Endothelial cell of umbilical vein (primary cell): ENCODE results near the gene DHRS1. TPM values are rescaled to one million over a fixed set of nuclear protein-coding genes. Genes with fewer than 3 reads are reported as not detected.

Experiments
- BruUV-seq: library from RNA; stranded (reverse); fragments of 400-500 nt; replicated peaks from 2 replicates; lab custom pipeline; 2021; lab: Mats Ljungman, UMichigan
- CTCF ChIA-PET: fragments of 300-600, 350-600 bp; sonication (Branson Sonifier 250); formaldehyde crosslinking; loops from one replicate; lab custom pipeline; 2021; ENCODE audit warnings: antibody characterized with exemption, inconsistent platforms; lab: Charles Lee
- POLR2A ChIA-PET: fragments of 300-600, 350-600 bp; sonication (Branson Sonifier 250); formaldehyde crosslinking; loops from one replicate; lab custom pipeline; 2021; ENCODE audit warnings: antibody characterized with exemption, inconsistent platforms; lab: Charles Lee
- DNase-seq: peaks from one replicate; pipeline ENCODE4 v3.0.0-alpha.2; 2011; ENCODE audit warnings: low read depth, low spot score
- FAIRE-seq: peaks from 2 replicates; lab custom pipeline; 2011; peaks lifted over from hg19 to GRCh38; lab: Jason Lieb, UNC
- H2AFZ ChIP-seq: 2 replicates; pipeline ENCODE4 v1.6.0; 2012; ENCODE audit warnings: low read depth, low read length, control low read depth, inconsistent platforms
- H3K27ac ChIP-seq: 2 replicates; pipeline ENCODE4 v1.5.1; 2011; ENCODE audit warnings: low read depth, mild to moderate bottlenecking, control low read depth, low read length, moderate library complexity; ENCODE audit not compliant: insufficient read depth
- H3K27me3 ChIP-seq, 2 experiments: 2 replicates each; pipeline versions ENCODE4 v1.6.0 to v1.6.1; 2011; ENCODE audit warnings: low read length in 2 of 2, mixed read lengths in 1 of 2; ENCODE audit not compliant: control insufficient read depth in 2 of 2, insufficient read depth in 2 of 2
- H3K36me3 ChIP-seq, 2 experiments: 2 replicates in 1 of 2; 3 replicates in 1 of 2; pipeline ENCODE4 v1.5.1; 2011; ENCODE audit warnings: low read length in 2 of 2, mild to moderate bottlenecking in 1 of 2, moderate library complexity in 1 of 2; ENCODE audit not compliant: control insufficient read depth in 2 of 2, insufficient read depth in 2 of 2; ENCODE audit errors: extremely low read depth in 1 of 2
- H3K4me1 ChIP-seq: 3 replicates; pipeline ENCODE4 v1.5.1; 2011; ENCODE audit warnings: mild to moderate bottlenecking, low read length; ENCODE audit not compliant: control insufficient read depth, insufficient read depth; ENCODE audit errors: extremely low read depth
- H3K4me2 ChIP-seq: 2 replicates; pipeline ENCODE4 v1.6.1; 2011; ENCODE audit warnings: low read length, control low read depth, mixed read lengths; ENCODE audit not compliant: insufficient read depth
- H3K4me3 ChIP-seq, 3 experiments: fragments of 200-600 bp in 1 of 3; sonication (generic), shearing (Covaris generic) in 1 of 3; replicated peaks in 1 of 3; 2 replicates each; pipeline ENCODE4 v1.5.1; 2011 to 2016; ENCODE audit warnings: control low read depth in 3 of 3, low read length in 3 of 3, mild to moderate bottlenecking in 2 of 3, inconsistent platforms in 1 of 3, low read depth in 1 of 3, moderate library complexity in 1 of 3; ENCODE audit not compliant: insufficient read depth in 1 of 3
- H3K79me2 ChIP-seq: 2 replicates; pipeline ENCODE4 v1.6.0; 2012; ENCODE audit warnings: low read length, inconsistent platforms; ENCODE audit not compliant: control insufficient read depth, insufficient read depth
- H3K9ac ChIP-seq: replicated peaks from 2 replicates; pipeline ENCODE3; 2011; ENCODE audit warnings: low read length, control low read depth; ENCODE audit not compliant: insufficient read depth; ENCODE audit errors: extremely low read depth
- H3K9me1 ChIP-seq: replicated peaks from 3 replicates; pipeline ENCODE4 v1.6.0; 2011; ENCODE audit warnings: mild to moderate bottlenecking, low read length; ENCODE audit not compliant: control insufficient read depth, insufficient read depth; ENCODE audit errors: extremely low read depth
- H3K9me3 ChIP-seq: replicated peaks from 2 replicates; pipeline ENCODE4 v1.5.1; 2012; ENCODE audit warnings: low read length, inconsistent platforms; ENCODE audit not compliant: control insufficient read depth, insufficient read depth
- H4K20me1 ChIP-seq: replicated peaks from 2 replicates; pipeline ENCODE3; 2011; ENCODE audit warnings: mild to moderate bottlenecking, low read length; ENCODE audit not compliant: control insufficient read depth, insufficient read depth; ENCODE audit errors: extremely low read depth
- CTCF ChIP-seq, 2 donors: IDR thresholded peaks; 1 replicate in 1 of 2; 2 replicates in 1 of 2; pipeline ENCODE4 v1.5.1; 2011; ENCODE audit warnings: low read length in 2 of 2, mild to moderate bottlenecking in 2 of 2, moderate library complexity in 2 of 2, control low read depth in 1 of 2, inconsistent platforms in 1 of 2, low read depth in 1 of 2; ENCODE audit not compliant: insufficient read depth in 1 of 2; ENCODE audit errors: extremely low read depth in 1 of 2
- EZH2 ChIP-seq: IDR thresholded peaks from 2 replicates; pipeline ENCODE4 v1.6.1; 2012; ENCODE audit warnings: borderline replicate concordance, low read depth, mild to moderate bottlenecking, moderate library complexity, low read length, inconsistent platforms; ENCODE audit not compliant: severe bottlenecking
- FOS ChIP-seq: IDR thresholded peaks from 2 replicates; pipeline ENCODE4 v1.6.1; 2011; ENCODE audit warnings: mild to moderate bottlenecking, low read length, moderate library complexity, borderline replicate concordance; ENCODE audit not compliant: insufficient read depth
- GATA2 ChIP-seq: IDR thresholded peaks from 2 replicates; pipeline ENCODE4 v1.7.0; 2011; ENCODE audit warnings: low read depth, mild to moderate bottlenecking, moderate library complexity, mixed read lengths, low read length; ENCODE audit not compliant: insufficient read length, insufficient read depth
- JUN ChIP-seq: IDR thresholded peaks from 2 replicates; pipeline ENCODE4 v1.6.1; 2011; ENCODE audit warnings: borderline replicate concordance, low read depth; ENCODE audit not compliant: insufficient read length, insufficient read depth
- MAX ChIP-seq: IDR thresholded peaks from 2 replicates; pipeline ENCODE4 v1.6.1; 2011; ENCODE audit not compliant: insufficient read depth, insufficient read length
- MYC ChIP-seq: IDR thresholded peaks from one replicate; pipeline ENCODE4 v1.6.1; 2011; ENCODE audit warnings: mild to moderate bottlenecking, low read depth, low read length
- POLR2A ChIP-seq: IDR thresholded peaks from 2 replicates; pipeline ENCODE4 v1.6.1; 2012; ENCODE audit warnings: low read depth, mild to moderate bottlenecking, control low read depth, low read length
- POLR2AphosphoS5 ChIP-seq: IDR thresholded peaks from 2 replicates; pipeline ENCODE4 v1.6.1; 2012; ENCODE audit warnings: low read depth, mild to moderate bottlenecking, control low read depth, low read length, moderate library complexity; ENCODE audit not compliant: insufficient read depth
- dilution Hi-C: fragments of 300-500 bp; cut with MboI; formaldehyde crosslinking; loops from one replicate; pipeline ENCODE4 v1.15.0; 2019; ENCODE audit warnings: low sequenced_read_pairs; ENCODE audit not compliant: extremely low pct_ligation_motif_present
- intact Hi-C: fragments of 100-400 bp; cut with micrococcal nuclease; formaldehyde crosslinking; loops from one replicate; pipeline ENCODE4 v1.10.0; 2022
- polyA plus RNA-seq, 4 experiments: library from polyadenylated mRNA; depleted of rRNA in 3 of 4; stranded (reverse) in 3 of 4; unstranded in 1 of 4; fragments of >200 nt; gene quantifications; 2 replicates each; pipeline versions ENCODE4 v1.2.1 to v1.2.3, GENCODE V29; 2011 to 2012; ENCODE audit warnings: missing spikeins in 1 of 4
- total RNA-seq: library from RNA; stranded (reverse); gene quantifications from 2 replicates; pipeline ENCODE4 v1.2.3, GENCODE V29; 2021

DHRS1 gene
- total and polyA plus RNA-seq, 2 donors (not counting 3 experiments of a cell fraction or from before 2014, with no cell fraction given) = 18.0 to 69.5 TPM

- Histone ChIP-seq H3K4me3 (no peak overlapping the region), H2AFZ (no peak overlapping the region), H3K4me2 (no peak overlapping the region), H3K9me3 (no peaks in the 10 kb centered on the region), H3K4me1 (peaks cover 13% of the 10 kb centered on the region), H3K79me2 (no peaks in the 10 kb centered on the region), H3K27me3 (no peaks in the 10 kb centered on the region), H3K9ac (no peak overlapping the region), H3K27ac (no peak overlapping the region), H3K36me3 (peaks cover 0 to 17% of the 10 kb centered on the region in 2 experiments), H3K9me1 (no peaks in the 10 kb centered on the region), H4K20me1 (no peaks in the 10 kb centered on the region)
- ChIA-PET CTCF (interaction anchor here (1.0 to 20.1 kb wide), 5 partner anchors 11 to 113 kb away, joined by 3 to 811 read pairs (median 5); partner anchors contain the start of genes CBLN3 and KHNYN), POLR2A (no interaction called here)
- no TSS peak for BruUV-seq
- TF ChIP-seq POLR2AphosphoS5 (no peak), FOS (no peak), JUN (no peak), MYC (no peak), POLR2A (no peak), GATA2 (no peak), EZH2 (no peak), CTCF (IDR thresholded peaks at IDR 0.05; ENCODE audit: extremely low read depth in 1 of 2, insufficient read depth in 1 of 2, low read depth in 1 of 2, low read length in 2 of 2) (no peak), MAX (no peak)
- dilution Hi-C loops (no loop called here), intact Hi-C loops (no loop called here)
- FAIRE-seq (no peak), DNase-seq (no peak)
Measured at GRCh38 chr14:24321212-24321975, 21.8 kb upstream of the DHRS1 start.
